KMS-11 (cell line): ENCODE data around the gene METAP1.
"Not testable (repeated sequence)": the region's sequence is repeated elsewhere in the genome, so short reads cannot be mapped to it uniquely, and the experiment has no call there.

Experiments
- H2AFZ ChIP-seq: fragments of 200-600 bp; sonication (generic); 2 replicates; pipeline ENCODE4 v1.6.1; 2016; ENCODE audit warnings: antibody characterized with exemption, mixed run types, low read depth
- H3K27ac ChIP-seq: fragments of 200-600 bp; sonication (generic); 2 replicates; pipeline ENCODE4 v1.6.1; 2016; ENCODE audit warnings: mild to moderate bottlenecking, mixed run types
- H3K27me3 ChIP-seq: fragments of 200-600 bp; sonication (generic); 2 replicates; pipeline ENCODE4 v1.6.1; 2017; ENCODE audit warnings: mild to moderate bottlenecking, low read depth, mixed run types, moderate library complexity; ENCODE audit not compliant: insufficient read depth
- H3K36me3 ChIP-seq: fragments of 200-600 bp; sonication (generic); 2 replicates; pipeline ENCODE4 v1.6.1; 2017; ENCODE audit warnings: mild to moderate bottlenecking, mixed run types; ENCODE audit not compliant: insufficient read depth
- H3K4me1 ChIP-seq: fragments of 200-600 bp; sonication (generic); 2 replicates; pipeline ENCODE4 v1.6.1; 2016; ENCODE audit warnings: mild to moderate bottlenecking, low read depth, mixed run types; ENCODE audit not compliant: poor library complexity, severe bottlenecking
- H3K4me2 ChIP-seq: fragments of 200-600 bp; sonication (generic); 2 replicates; pipeline ENCODE4 v1.7.0; 2016; ENCODE audit warnings: mild to moderate bottlenecking, mixed run types
- H3K4me3 ChIP-seq: fragments of 200-600 bp; sonication (generic); IDR thresholded peaks from 2 replicates; pipeline ENCODE4 v1.6.1; 2017; ENCODE audit warnings: low read depth, low read length, mixed read lengths; ENCODE audit not compliant: insufficient read depth
- H3K79me2 ChIP-seq: fragments of 200-600 bp; sonication (generic); 2 replicates; pipeline ENCODE4 v1.6.1; 2016; ENCODE audit warnings: low read depth, mixed run types; ENCODE audit not compliant: insufficient read depth
- H3K9ac ChIP-seq: fragments of 200-600 bp; sonication (generic); 2 replicates; pipeline ENCODE4 v1.6.1; 2016; ENCODE audit warnings: mild to moderate bottlenecking, mixed run types
- H4K20me1 ChIP-seq: fragments of 200-600 bp; sonication (generic); 2 replicates; pipeline ENCODE4 v1.6.1; 2016; ENCODE audit warnings: mild to moderate bottlenecking, mixed run types; ENCODE audit not compliant: insufficient read depth
- CTCF ChIP-seq: fragments of 200-600 bp; sonication (generic); conservative IDR thresholded peaks from 2 replicates; pipeline ENCODE4 v1.6.1; 2017; ENCODE audit warnings: low read depth, mild to moderate bottlenecking, antibody characterized with exemption, low read length, moderate library complexity, mixed read lengths

The METAP1 gene

GRCh38 chr4:99100876-99101275 is 105.4 kb downstream of the METAP1 start:
- H3K27ac ChIP-seq, result no peak overlapping the region
- no peaks in the 10 kb centered on the region for H3K79me2 ChIP-seq
- H2AFZ ChIP-seq, result no peak overlapping the region
- TF ChIP-seq CTCF, result no peak
- no peak overlapping the region for H3K4me2 ChIP-seq
- H3K27me3 ChIP-seq, result no peaks in the 10 kb centered on the region
- H3K9ac ChIP-seq, result no peak overlapping the region
- H4K20me1 ChIP-seq, result no peaks in the 10 kb centered on the region
- no peak overlapping the region for H3K4me3 ChIP-seq
- no peaks in the 10 kb centered on the region for H3K36me3 ChIP-seq
- H3K4me1 ChIP-seq, result no peaks in the 10 kb centered on the region

GRCh38 chr4:99102634-99103033 is 107.1 kb downstream of the METAP1 start:
- no peaks in the 10 kb centered on the region for H3K27me3 ChIP-seq

GRCh38 chr4:99103166-99103565 is 107.6 kb downstream of the METAP1 start:
- Histone ChIP-seq H3K9ac (no peak overlapping the region), H3K27ac (no peak overlapping the region), H3K36me3 (no peaks in the 10 kb centered on the region), H3K79me2 (no peaks in the 10 kb centered on the region), H3K4me2 (no peak overlapping the region), H3K4me1 (no peaks in the 10 kb centered on the region), H3K27me3 (no peaks in the 10 kb centered on the region), H4K20me1 (no peaks in the 10 kb centered on the region), H2AFZ (no peak overlapping the region), H3K4me3 (no peak overlapping the region)
- TF ChIP-seq CTCF, result no peak

More at GRCh38 chr4:99102634-99103033, 107.1 kb downstream of the METAP1 start:
- TF ChIP-seq CTCF, result no peak
- H3K4me3 ChIP-seq, result no peak overlapping the region
- H4K20me1 ChIP-seq, result no peaks in the 10 kb centered on the region
- no peak overlapping the region for H2AFZ ChIP-seq
- H3K36me3 ChIP-seq, result no peaks in the 10 kb centered on the region
- no peak overlapping the region for H3K4me2 ChIP-seq
- H3K27ac ChIP-seq, result no peak overlapping the region
- no peaks in the 10 kb centered on the region for H3K79me2 ChIP-seq
- H3K4me1 ChIP-seq, result no peaks in the 10 kb centered on the region
- no peak overlapping the region for H3K9ac ChIP-seq

GRCh38 chr4:99104153-99104552 is 108.6 kb downstream of the METAP1 start:
- Histone ChIP-seq H3K4me2 (no peak overlapping the region), H3K79me2 (no peaks in the 10 kb centered on the region), H4K20me1 (no peaks in the 10 kb centered on the region), H3K4me1 (no peaks in the 10 kb centered on the region), H2AFZ (no peak overlapping the region), H3K36me3 (no peaks in the 10 kb centered on the region), H3K27me3 (no peaks in the 10 kb centered on the region), H3K27ac (no peak overlapping the region), H3K9ac (no peak overlapping the region), H3K4me3 (no peak overlapping the region)
- no peak for TF ChIP-seq CTCF

- H3K79me2 ChIP-seq, H3K4me1 ChIP-seq, H3K4me3 ChIP-seq, H3K36me3 ChIP-seq, H4K20me1 ChIP-seq, H3K9ac ChIP-seq, H3K27me3 ChIP-seq, H3K4me2 ChIP-seq, H2AFZ ChIP-seq, H3K27ac ChIP-seq: not testable (repeated sequence)
Observed at GRCh38 chr4:99109286-99109685, 113.8 kb downstream of the METAP1 start.
